Gastroesophageal sphincter (tissue), 3 donors: ENCODE measurements around the gene PCDHB2.

ENCODE experiments used
- CTCF ChIP-seq, 4 experiments: fragments of 200-600 bp in 2 of 4; fragments of 450-650 bp in 2 of 4; sonication (generic) in 1 of 4; IDR thresholded peaks; one replicate each; pipeline ENCODE4 v1.5.1; 2017 to 2019; ENCODE audit warnings: antibody characterized with exemption in 4 of 4, mild to moderate bottlenecking in 2 of 4, moderate library complexity in 2 of 4
- POLR2A ChIP-seq, 2 donors: fragments of 450-650 bp; IDR thresholded peaks; one replicate each; pipeline ENCODE4 v1.6.1; 2017; ENCODE audit warnings: antibody characterized with exemption in 2 of 2, mild to moderate bottlenecking in 2 of 2, moderate library complexity in 1 of 2
- POLR2AphosphoS5 ChIP-seq: sonication (generic); formaldehyde crosslinking; IDR thresholded peaks from one replicate; pipeline ENCODE4 v1.6.1; 2017; ENCODE audit warnings: antibody characterized with exemption

GRCh38 chr5:141094481-141095262 is at the start of gene PCDHB2:
- TF ChIP-seq POLR2A (IDR thresholded peaks at IDR 0.05) (no peak), CTCF (IDR thresholded peaks at IDR 0.05) (peak in 1 of 4 experiments; percentile 40), POLR2AphosphoS5 (no peak)
